Lower lobe of right lung (tissue), 2 donors: Measurements from ENCODE around the gene SLC16A11. TPM values are rescaled to one million over a fixed set of nuclear protein-coding genes. Genes with fewer than 3 reads are reported as not detected.
"Not testable (repeated sequence)": the region's sequence is repeated elsewhere in the genome, so short reads cannot be mapped to it uniquely, and the experiment has no call there.

Experiments
- ATAC-seq, 2 donors: fragments of 200-7000 bp; cut with Tn5 transposase; one replicate each; pipeline ENCODE4 v1.9.1; 2020 to 2022; ENCODE audit warnings: mild to moderate bottlenecking in 2 of 2, moderate library complexity in 2 of 2
- DNase-seq: peaks from one replicate; pipeline ENCODE4 v3.0.0-alpha.2; 2020
- H3K27ac ChIP-seq: fragments of 200-600 bp; one replicate; pipeline ENCODE4 v1.8.0; 2022
- H3K27me3 ChIP-seq: fragments of 200-600 bp; one replicate; pipeline ENCODE4 v1.8.0; 2022; ENCODE audit warnings: low read depth
- H3K36me3 ChIP-seq: fragments of 200-600 bp; one replicate; pipeline ENCODE4 v1.8.0; 2022; ENCODE audit warnings: mild to moderate bottlenecking
- H3K4me1 ChIP-seq: fragments of 200-600 bp; one replicate; pipeline ENCODE4 v1.8.0; 2022
- H3K4me3 ChIP-seq: fragments of 200-600 bp; one replicate; pipeline ENCODE4 v1.8.0; 2022; ENCODE audit warnings: mild to moderate bottlenecking
- H3K9me3 ChIP-seq: fragments of 200-600 bp; one replicate; pipeline ENCODE4 v1.8.0; 2022
- CTCF ChIP-seq: fragments of 200-600 bp; IDR thresholded peaks from one replicate; pipeline ENCODE4 v1.8.0; 2022; ENCODE audit warnings: antibody characterized with exemption, mild to moderate bottlenecking
- intact Hi-C: fragments of 100-400 bp; cut with DNase I; formaldehyde crosslinking; loops from one replicate; pipeline ENCODE4 v1.11.0; 2022
- total RNA-seq: library from RNA; stranded (reverse); fragmentation: NEBNext Ultra II Directional; extraction: Animal tissue kit (Norgen Biotek cat#: 25700); gene quantifications from one replicate; pipeline ENCODE4 v1.2.1, GENCODE V29; 2021
- donor health status: DM: no; HTN: yes; CAD: no; lungs with severe emphysema.

SLC16A11 gene
- total RNA-seq, 1 donor from 2014 or later: 7.7 TPM

- Histone ChIP-seq H3K4me1 (peaks cover 26% of the 10 kb centered on the region), H3K27ac (peak overlapping the region; percentile 85), H3K4me3 (peak overlapping the region; percentile 46), H3K9me3 (no peaks in the 10 kb centered on the region), H3K27me3 (peaks cover 17% of the 10 kb centered on the region), H3K36me3 (no peaks in the 10 kb centered on the region)
- no peak for TF ChIP-seq CTCF
- no peak for ATAC-seq
- no peak for DNase-seq
- intact Hi-C loops: no loop called here
These were observed 3.7 kb upstream of the SLC16A11 start for GRCh38 chr17:7047566-7047965.

- peaks cover 24% of the 10 kb centered on the region for H3K27me3 ChIP-seq
- H3K27ac ChIP-seq: peak overlapping the region; percentile 85
- ATAC-seq (peak in 1 of 2 donors; percentile 34), DNase-seq (peak; percentile 62)
- H3K9me3 ChIP-seq, H3K36me3 ChIP-seq, intact Hi-C loops: not testable (repeated sequence)
- H3K4me1 ChIP-seq: peaks cover 29% of the 10 kb centered on the region
- peak overlapping the region; percentile 46 for H3K4me3 ChIP-seq
These were observed 3.0 kb upstream of the SLC16A11 start for GRCh38 chr17:7046725-7047397.

- Histone ChIP-seq H3K9me3 (no peaks in the 10 kb centered on the region), H3K4me3 (peak overlapping the region; percentile 46), H3K27me3 (peaks cover 28% of the 10 kb centered on the region), H3K27ac (peak overlapping the region; percentile 85), H3K36me3 (no peaks in the 10 kb centered on the region), H3K4me1 (peaks cover 29% of the 10 kb centered on the region)
- intact Hi-C loops: no loop called here
- DNase-seq (peak; percentile 92), ATAC-seq (peak; percentile 82 to 91)
- peak; percentile 5 for TF ChIP-seq CTCF
These were observed 2.3 kb upstream of the SLC16A11 start for GRCh38 chr17:7046127-7046724.

- H3K4me3 ChIP-seq: peak overlapping the region; percentile 46
These were observed 1.7 kb upstream of the SLC16A11 start for GRCh38 chr17:7045492-7046126.

GRCh38 chr17:7043182-7043496, 753 bp downstream of the SLC16A11 start:
- Histone ChIP-seq H3K27me3 (peaks cover 28% of the 10 kb centered on the region), H3K4me3 (peak overlapping the region; percentile 58), H3K36me3 (no peaks in the 10 kb centered on the region), H3K9me3 (no peaks in the 10 kb centered on the region), H3K27ac (peak overlapping the region; percentile 71), H3K4me1 (peaks cover 29% of the 10 kb centered on the region)
- DNase-seq: peak; percentile 52
- TF ChIP-seq CTCF: no peak
- ATAC-seq: peak; percentile 14 to 36
- intact Hi-C loops: no loop called here

More at GRCh38 chr17:7045492-7046126, 1.7 kb upstream of the SLC16A11 start:
- Histone ChIP-seq H3K27ac (peak overlapping the region; percentile 85), H3K4me1 (peaks cover 29% of the 10 kb centered on the region), H3K36me3 (no peaks in the 10 kb centered on the region), H3K9me3 (no peaks in the 10 kb centered on the region), H3K27me3 (peaks cover 28% of the 10 kb centered on the region)
- ATAC-seq (peak; percentile 47 to 60), DNase-seq (no peak)
- intact Hi-C loops: no loop called here
- peak; percentile 84 for TF ChIP-seq CTCF
